HG02981 (cell line): ENCODE measurements around the gene TNIP1.

ENCODE experiments used
- ATAC-seq: cut with Tn5 transposase; IDR thresholded peaks from one replicate; pipeline ENCODE4 v1.9.1; 2021; ENCODE audit warnings: mild to moderate bottlenecking, moderate library complexity; ENCODE audit not compliant: unreplicated experiment

TNIP1 gene

GRCh38 chr5:151106509-151106908 is 25.7 kb upstream of the TNIP1 start:
- ATAC-seq = no peak

GRCh38 chr5:151106043-151106442 is 25.2 kb upstream of the TNIP1 start:
- no peak for ATAC-seq

DNA sequence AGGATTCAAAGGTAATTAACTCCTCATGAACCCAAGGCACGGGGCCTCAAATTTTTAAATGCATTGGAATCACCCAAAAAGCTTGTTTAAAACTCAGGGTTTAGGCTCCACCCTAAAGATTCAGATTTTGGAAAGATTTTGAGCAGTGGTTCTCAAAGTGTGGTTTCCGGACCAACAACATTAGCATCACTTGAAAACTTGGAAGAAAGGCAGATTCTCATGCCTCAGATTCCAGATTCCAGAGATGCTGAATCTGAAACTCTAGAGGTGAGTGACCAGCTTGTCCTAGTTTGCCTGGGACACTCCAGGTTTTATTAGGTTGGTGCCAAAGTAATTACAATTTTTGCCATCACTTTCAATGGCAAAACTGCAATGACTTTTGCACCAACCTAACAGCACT is 24.7 kb upstream of the TNIP1 start:
- ATAC-seq = no peak

GRCh38 chr5:151104795-151105194 is 24.0 kb upstream of the TNIP1 start:
- ATAC-seq = no peak

- ATAC-seq = no peak
Observed at GRCh38 chr5:151101746-151102145, 20.9 kb upstream of the TNIP1 start.

- ATAC-seq = no peak
Observed at GRCh38 chr5:151101151-151101550, 20.3 kb upstream of the TNIP1 start.

DNA sequence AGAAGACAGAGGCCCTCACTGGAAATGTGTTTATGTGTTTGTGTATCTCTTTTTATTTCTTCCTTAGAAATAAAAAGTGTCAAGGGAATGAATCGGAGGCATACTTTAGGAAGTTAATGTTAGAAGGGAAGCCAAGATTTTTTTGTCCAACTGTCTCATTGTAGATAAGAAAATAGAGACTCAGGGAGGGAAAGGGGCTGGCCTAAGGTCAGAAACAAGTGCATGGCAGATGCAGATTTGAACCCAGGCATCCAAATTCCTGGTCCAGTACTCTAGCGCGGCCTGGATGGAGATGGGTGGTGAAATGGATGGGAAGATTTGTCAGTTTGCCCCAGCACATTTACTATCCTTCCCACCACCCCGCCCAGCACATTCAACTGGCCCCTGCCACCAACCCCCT is 19.8 kb upstream of the TNIP1 start:
- ATAC-seq = no peak

GRCh38 chr5:151098768-151099121 is 17.9 kb upstream of the TNIP1 start:
- no peak for ATAC-seq

GRCh38 chr5:151097820-151098767 is 17.3 kb upstream of the TNIP1 start:
- peak; percentile 36 for ATAC-seq

DNA sequence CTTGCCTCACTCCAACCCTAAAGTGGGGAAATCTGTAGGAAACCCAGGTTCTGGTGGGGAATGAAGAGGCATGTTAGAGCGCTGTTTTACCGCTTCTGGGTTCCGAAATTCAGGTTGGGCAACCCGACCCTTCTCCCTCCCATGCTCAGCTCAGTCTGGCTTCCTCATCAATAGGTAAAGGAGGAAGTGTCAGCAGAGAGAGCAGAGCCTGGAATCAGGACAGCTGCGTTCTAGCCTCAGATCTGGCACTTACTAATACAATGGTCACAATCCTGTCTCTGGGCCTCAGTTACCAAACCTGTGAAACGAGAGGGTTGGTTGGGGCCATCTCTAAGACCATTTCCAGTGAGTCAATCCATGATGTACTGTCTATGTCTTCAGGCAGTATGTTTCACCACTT is 16.2 kb upstream of the TNIP1 start:
- ATAC-seq = no peak

- ATAC-seq = no peak
Observed at GRCh38 chr5:151096001-151096373, 15.2 kb upstream of the TNIP1 start.

DNA sequence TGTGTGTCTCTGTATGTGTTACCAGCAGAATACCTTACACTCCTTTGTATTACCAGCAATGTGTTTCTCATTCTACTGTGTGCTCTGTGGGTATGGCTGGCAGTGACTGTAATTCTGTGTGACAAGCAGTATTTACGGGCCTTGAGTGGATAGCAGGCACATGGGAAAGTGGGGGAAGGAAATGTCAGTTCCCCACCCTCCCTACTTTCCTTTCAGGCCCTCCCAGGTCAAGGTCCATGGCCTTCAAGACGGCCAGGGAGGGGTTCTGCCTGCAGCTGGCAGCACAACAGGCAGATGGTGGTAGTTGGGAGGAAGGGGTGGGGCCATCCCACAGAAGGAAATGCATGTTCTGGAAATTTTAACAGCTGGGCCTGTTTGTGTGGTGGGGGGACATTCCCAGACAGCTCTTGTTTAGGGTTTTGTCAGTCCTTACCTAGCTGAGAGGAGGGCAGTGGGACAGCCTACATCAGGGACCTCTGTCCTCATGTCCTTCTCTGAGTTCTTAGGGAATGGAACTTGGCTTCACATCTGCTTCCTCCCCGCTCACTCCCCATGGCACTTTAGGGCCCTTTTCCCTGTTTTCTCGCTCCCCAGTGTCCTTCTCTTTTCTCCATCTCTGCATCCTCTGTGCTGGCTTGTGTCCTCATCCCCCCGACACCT is 14.6 kb upstream of the TNIP1 start:
- ATAC-seq = no peak

GRCh38 chr5:151094852-151095245 is 14.0 kb upstream of the TNIP1 start:
- no peak for ATAC-seq

- peak; percentile 71 for ATAC-seq
Observed at GRCh38 chr5:151094030-151094851, 13.4 kb upstream of the TNIP1 start.

DNA sequence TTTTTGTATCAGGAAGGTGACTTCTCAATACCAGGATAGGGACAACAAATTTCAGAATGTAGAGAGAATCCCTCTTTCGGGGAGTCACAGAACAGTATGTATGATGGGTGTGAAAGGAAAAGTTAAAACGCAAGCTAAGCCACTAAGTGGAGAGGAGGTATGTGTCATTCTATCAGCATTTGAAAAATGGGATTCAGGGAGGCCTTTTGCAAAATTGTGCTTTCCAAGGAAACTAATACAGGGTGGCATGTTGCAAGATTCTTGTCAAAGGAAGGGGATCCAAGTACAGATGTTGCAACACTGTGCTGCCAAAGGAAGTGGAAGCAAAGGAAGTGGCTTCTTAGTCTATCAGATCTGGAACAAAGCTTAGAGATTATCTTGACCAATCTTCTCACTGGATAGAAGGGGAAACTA is 12.6 kb upstream of the TNIP1 start:
- ATAC-seq = no peak

- ATAC-seq = no peak
Observed at GRCh38 chr5:151092762-151093161, 11.9 kb upstream of the TNIP1 start.

GRCh38 chr5:151089726-151090125 is 8.9 kb upstream of the TNIP1 start:
- no peak for ATAC-seq

- no peak for ATAC-seq
Observed at GRCh38 chr5:151088986-151089385, 8.2 kb upstream of the TNIP1 start.

DNA sequence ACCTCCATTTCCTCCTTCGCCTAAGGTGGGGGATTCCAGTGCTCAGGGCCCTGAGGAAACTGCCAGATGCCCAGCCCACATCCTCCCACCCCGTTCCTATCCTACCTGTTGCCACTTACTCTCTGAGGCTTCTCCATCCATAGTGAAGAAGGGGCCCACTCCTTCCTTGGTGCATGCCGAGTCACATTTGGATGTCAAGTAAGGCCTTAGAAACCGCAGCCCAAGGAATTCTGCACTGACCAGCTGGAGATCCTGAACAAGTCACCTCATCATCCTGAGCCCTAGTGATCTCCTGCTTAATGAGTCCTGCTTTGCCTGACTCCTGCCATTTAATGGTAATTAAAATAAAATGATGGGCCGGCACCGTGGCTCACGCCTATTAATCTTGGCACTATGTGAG is 6.7 kb upstream of the TNIP1 start:
- ATAC-seq = no peak

DNA sequence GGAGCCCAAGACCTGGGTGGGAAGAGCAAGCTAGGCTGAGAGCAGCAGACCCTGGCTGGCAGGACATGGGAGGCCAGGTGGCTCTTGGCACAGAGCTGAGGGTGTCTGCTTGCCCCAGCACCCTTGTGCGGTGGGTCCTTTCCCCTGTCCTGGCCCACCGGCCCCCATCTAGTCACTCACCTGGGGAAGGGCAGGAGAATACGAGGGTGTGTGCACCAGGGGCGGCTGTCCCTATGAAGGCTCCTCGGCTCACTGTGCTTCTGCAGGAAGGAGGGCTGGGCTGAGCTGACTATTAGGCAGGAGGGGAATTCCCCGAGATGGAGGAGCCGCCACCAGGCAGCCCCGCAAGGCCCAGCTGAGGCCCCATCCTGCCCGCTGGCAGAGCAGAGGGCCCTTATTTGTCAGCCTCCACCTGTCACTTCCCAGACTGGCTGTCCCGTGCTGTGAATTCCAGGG is 6.1 kb upstream of the TNIP1 start:
- ATAC-seq = peak; percentile 70

- no peak for ATAC-seq
Observed at GRCh38 chr5:151086192-151086869, 5.5 kb upstream of the TNIP1 start.
